Measurements from ENCODE around the gene NUP42.
"Not testable (repeated sequence)": the region's sequence is repeated elsewhere in the genome, so short reads cannot be mapped to it uniquely, and the experiment has no call there.

NUP42 gene

DNA sequence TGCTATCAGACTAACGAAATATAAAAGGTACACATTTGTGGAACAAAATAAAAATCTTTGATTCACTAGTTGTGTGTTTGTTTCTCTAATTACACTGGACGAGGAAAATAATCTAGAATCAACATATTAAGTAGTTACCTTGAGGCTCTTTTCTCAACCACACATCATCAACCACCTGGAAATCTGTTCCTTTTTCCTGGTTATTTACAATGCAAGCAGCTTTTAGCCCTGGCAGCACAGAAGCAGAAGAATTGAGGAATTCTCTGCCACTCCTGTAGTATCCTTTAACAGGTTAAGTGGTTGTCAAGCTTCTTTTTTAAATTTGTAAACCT is 23.7 kb downstream of the NUP42 start:
- no peak for DNase-seq

DNA sequence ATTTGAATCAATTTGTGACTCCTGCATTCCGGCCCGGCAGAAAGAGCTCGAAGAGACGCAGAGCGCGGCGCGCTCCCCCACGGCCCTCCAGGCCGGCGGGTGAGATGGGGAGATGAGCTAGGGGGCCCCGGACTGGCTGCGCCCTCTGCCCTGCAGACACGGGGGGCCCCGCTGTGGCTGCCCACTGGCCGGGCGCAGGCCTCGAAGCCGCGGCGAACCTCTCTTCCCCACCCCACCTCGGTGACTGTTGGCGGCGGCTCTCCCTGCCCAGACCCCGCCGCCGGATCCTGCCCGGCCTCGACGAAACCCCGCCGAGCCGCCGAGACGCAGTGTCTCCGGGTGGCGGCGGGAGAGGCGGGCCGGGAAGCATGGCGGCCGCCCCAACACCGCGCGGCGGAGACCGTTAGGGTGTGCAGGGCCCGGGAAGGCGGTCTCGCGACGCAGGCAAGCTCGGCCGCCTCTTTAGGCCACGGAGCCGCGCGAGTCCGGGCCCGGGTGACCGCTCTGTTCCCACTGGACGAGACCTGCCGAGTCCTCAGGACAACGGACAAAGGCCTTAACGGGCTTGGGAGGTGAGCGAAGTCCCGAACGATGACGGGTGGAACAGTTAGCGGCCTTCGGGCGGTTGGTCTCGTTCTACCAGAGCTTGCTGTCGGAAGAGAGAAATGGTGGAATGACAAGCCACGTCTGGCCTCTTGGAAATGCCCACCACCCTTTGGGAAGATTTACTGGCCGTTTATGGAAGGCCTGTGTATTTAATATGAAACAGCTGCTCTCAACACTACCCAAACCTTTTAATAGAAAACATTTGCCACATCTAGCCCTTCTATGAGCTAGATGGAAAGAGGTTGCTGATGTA is 24.3 kb downstream of the NUP42 start:
- no peak for DNase-seq

DNA sequence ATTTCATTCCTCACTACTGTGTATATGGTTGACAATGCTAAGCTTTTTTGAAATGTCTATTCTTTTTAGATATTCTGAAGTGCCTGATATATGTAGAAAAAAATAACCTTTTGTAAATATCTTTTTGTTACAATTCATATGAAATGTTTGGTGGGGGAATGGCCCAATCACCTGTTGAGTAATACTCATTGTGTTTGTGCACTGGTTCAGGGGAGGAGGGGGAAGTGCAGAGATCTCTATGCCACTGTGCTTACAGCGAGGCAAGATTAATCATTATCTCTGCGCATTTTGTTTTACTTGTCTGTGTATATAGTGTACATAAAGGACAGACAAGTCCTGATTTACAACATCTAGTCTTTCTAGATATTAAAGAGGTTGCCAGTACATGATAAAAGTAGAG is 25.2 kb downstream of the NUP42 start:
- DNase-seq: no peak

DNA sequence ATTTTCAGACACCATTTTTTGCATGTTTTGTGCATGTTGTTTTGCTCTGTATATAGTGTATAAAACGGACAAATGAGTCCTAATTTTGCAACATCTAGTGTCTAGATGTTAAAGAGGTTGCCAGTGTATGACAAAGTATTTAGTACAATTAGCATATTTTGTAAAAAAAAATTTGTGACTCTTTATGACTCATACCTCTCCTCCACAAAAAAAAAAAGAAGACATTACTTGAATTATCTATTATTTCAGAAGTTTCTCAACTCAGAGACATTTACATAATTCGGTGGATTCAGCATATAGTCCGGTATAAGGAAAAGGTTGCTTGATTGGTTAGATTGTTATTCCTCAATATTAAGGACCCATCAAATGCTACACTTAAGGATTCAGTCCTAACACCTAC is 26.0 kb downstream of the NUP42 start:
- DNase-seq: no peak

DNA sequence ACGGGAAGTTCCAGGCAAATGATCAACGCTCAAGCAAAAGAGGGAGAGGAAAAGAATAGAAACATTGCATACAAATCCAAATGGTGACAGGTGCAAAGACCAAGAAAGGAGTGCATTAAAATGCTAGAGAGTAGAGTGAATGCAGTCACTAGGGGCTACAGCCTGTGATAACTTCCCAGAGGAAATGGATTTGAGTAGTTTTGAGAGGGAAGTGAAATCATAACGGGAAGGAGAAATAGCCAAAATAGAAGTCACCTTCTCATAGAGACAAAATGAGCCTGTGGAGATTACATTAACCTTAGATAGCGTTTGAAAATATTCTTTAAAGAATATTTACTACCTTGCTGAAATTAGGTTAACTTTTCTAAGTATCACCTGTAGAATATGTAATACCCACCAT is 26.5 kb downstream of the NUP42 start:
- no peak for DNase-seq

DNA sequence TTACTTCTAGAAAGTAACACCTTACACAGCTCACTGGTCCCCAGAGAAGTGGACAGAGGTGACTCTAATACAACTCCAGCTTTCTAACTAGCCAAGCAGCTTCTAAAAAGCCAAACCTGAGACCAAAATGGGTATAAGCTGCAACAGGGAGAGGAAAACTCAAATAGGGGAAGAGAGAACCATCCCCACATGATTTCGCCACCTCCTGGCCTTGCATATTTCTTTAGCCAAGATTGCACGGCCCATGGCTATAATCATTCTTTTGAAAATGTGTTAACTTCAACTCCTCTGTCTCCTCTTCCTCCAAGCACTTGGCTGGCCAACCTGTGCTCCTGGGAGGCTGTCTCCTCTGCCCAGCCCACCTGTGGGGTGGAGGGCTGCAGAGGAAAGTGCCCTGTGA is 28.7 kb downstream of the NUP42 start:
- DNase-seq: no peak

DNA sequence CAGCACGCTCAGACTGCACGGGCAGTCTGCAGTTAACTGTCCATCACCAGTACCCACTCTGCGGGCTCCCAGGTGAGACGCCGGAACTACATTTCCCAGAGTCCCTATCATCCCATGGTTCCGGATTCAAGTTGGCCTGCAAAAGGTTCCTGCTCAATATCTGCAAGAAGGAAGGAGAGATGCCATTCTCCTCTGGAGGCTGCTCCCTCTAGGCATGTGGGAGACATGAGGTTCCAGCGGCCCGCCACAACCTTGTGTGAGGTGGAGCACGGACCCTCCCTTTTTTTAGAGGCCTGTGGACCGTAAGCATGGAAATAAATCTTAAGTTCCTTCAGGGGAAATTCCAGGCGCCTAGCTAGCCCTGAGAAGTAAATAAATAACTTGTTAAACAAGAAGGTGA is 29.7 kb downstream of the NUP42 start:
- no peak for DNase-seq

DNA sequence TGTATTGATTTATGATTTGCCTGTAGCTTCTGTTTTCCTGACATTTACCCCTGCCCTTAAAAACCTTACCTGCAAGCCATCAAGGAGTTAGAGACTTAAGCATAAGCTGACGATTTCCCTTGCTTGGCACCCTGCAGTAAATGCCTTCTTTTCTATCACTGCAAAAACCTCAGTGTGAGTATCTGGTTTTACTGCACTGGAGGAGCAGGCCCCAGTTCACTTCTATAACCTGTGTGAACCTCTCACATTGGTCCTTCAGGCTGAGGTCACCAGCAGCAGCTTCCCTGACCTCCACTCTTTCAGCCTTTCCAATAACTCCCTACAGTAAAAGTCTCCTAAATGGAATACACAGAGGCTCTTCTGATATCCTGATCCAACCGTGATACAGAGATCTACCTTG is 30.5 kb downstream of the NUP42 start:
- no peak for DNase-seq

DNA sequence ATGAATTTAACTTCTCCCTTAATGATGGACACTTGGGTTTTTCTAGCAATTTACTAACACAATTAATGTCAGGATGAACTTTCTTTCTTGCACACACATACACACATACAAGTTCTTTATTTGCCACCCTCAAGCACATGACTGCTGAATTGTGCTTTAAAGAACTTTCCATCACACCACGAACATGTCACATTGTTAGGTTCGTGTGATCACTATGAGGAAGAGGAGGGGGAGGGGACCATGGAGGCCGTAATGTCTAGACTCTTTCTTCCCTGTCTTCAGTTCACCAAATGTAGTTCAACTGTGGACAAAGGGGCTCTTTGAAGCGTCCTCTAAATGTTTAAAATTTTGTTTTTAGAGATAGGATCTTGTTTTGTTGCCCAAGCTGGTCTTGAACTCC is 31.0 kb downstream of the NUP42 start:
- no peak for DNase-seq

DNA sequence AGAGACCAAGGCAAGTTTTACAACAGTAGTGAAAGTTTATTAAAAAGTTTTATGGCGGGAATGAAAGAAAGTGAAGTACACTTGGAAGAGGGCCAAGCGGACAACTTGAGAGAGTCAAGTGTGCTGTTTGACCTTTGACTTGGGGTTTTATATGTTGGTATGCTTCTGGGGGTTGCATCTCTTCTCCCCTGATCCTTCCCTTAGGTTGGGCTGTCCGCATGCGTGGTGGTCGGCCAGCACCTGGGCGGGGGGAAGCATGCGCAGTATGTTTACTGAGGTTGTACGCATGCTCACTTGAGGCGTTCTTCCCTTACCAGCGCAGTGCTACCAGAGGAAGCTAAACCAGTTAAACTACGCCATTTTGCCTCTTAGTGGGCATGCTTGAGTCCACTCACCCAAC is 31.9 kb downstream of the NUP42 start:
- DNase-seq: no peak

DNA sequence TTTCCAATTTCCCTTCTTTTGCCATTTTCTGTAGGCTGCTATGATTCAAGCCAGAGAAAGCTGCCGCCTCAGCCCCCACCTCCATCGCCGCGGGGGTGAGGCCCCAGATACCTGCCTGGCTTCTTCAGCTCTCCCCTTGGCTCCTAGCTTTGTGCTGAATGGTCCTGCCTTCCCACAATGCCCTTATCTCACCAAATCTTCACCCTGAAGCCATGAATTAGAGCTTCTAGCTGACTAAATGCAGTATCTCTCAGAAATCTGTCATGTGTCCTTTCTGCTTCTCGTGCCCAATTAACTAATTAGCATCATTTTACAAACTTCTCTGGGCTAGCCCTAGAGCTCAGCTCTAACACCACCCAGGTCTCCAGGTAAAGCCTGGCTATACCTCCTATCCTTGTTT is 32.6 kb downstream of the NUP42 start:
- DNase-seq: no peak

DNA sequence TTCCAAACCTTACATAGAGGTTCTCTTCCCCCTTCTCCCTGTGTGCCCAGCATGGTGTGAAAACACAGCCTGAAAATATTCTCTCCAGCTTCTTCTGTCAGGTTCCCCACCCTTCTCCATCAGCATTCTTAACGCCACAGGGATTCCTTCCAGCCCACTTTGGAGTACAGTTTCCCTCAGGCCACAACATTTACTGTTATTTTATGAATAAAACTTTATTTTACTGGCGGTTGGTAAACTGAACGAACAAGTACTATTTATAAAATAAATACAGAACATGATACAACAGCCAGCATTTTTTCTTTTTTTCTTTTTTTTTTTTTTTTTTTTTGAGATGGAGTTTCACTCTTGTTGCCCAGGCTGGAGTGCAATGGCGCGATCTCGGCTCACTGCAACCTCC is 33.1 kb downstream of the NUP42 start:
- no peak for DNase-seq

DNA sequence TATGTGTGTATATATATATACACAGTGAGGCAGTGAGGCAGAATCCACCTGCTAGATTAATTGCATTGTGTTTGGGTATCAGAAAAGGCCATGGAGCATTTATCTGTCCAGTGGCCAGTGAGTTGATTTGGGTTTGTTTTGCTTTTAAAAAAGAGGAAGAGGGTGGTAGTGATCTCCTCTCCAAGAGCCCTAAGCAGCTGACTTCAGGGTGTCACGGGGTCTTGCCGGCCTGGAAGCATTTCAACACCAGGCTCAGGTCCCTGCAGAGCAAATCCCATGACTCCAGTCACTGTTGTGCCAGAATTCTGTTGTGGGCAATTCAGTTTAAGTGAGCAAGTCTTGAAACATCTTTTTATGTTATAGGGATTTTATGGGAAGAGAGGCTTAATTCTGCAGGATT is 34.2 kb downstream of the NUP42 start:
- no peak for DNase-seq

DNA sequence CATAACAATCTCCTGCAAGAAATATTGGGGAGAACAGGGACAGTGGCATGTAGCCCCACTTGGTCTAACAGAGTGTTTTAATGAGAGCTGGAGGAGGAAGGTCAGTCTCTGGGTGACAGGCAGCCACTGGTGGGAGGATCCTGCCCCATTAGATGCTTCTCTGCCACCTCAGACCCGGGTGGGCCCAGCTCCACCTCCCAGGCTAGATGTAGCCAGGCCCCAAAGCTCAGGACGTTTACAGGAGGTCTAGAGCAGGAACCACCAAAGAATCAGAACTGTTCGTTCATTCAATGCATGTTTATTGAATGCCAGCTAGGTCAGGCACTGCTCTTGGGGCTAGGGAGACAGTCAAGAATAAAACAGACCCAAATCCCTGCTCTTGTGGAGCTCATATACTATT is 36.3 kb downstream of the NUP42 start:
- DNase-seq: no peak

DNA sequence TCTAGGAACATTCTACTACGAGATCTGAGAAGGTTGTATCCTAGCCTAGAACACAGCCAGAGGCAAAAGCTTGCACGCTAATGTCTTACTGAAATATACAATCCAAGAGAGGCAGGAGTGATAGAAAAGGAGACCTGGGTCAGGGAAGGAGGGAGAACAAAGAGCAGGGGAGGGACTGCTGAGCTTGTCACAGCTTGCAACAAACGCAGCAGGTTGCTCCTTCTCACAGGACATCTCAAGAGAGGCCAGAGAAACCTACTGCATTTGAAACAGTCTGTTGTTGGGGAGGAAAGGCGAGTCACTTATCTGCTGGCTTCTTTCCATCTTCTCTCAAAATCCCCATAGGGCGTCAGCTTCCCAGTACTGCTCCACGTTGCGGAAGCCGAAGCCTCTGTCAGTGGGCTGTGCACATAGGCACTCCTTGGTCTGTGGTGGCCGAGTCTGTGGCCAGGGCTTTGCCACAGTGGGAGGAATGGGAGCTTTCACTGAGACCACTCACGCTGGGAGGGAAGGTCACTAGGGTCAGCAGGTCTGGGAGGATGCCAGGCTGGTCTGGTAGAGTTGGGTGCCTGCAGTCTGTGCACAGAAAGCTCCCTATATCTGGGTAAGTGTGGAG is 39.0 kb downstream of the NUP42 start:
- DNase-seq: no peak

DNA sequence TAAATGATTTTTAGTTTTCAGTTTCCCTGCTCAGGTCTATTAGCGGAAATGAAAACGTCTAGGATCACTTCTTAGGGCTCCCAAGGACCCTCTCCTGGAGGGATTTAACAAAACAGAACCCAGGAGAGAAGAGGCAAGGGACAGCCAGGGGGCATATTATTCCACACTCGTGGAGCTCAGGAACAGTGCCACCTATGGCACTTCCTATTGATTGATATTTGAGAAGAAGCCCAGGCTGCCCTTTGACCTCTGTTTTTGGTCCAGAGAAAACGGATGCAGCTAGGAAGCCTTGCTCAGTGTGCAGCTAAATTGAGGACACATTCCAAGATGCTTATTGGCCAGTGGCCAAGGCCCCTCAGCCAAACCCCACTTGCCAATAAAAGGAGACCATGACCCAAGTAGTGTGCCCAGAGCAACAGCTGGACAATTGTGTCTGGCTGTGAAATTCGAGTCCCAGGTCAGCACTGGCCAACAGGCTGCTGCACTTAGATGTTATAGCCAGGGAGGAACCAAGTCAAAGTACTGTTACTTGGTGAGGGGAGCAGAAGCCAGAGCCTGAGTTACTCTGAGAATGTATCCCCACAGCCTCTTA is 40.7 kb downstream of the NUP42 start:
- DNase-seq: peak; percentile 26

DNA sequence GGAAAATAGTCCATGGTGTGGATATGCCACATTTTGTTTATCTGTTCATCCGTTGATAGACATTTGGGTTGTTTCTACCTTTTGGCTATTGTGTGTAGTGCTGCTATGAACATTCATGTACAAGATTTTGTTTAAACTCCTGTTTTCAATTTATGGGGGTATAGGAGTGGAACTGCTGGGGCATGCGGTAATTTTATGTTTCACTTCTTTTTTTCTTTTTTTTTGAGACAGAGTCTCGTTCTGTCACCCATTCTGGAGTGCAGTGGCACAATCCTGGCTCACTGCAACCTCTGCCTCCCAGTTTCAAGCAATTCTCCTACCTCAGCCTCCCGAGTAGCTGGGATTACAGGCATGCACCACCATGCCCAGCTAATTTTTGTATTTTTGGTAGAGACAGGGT is 42.5 kb downstream of the NUP42 start:
- DNase-seq: not testable (repeated sequence)

DNA sequence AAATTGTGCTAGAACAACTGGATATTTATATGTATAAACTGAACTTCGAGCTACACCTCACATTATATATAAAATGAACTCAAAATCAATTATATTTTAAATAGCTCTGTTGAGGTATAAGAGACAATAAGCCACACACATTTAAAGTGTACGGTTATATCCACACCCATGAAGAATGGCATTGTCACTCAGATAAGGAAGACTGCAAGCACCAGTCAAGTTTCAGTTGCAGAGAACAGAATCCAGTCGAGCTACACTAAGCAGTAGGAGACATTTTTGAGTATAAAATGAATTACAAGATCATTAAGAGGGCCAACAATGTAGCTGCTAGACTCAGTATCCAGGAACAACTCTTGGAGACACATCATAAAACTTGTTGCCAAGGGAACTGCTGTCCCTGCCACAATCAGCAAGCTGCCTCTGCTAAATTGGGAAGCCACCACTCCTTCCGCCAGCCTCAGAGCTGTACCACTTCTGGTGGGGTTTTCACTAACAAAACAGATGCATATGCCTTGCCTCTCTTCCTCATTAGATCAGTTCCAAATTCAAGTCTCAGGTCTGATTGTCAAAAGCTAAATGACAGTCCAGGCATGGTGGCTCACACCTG is 45.1 kb downstream of the NUP42 start:
- DNase-seq: no peak

DNA sequence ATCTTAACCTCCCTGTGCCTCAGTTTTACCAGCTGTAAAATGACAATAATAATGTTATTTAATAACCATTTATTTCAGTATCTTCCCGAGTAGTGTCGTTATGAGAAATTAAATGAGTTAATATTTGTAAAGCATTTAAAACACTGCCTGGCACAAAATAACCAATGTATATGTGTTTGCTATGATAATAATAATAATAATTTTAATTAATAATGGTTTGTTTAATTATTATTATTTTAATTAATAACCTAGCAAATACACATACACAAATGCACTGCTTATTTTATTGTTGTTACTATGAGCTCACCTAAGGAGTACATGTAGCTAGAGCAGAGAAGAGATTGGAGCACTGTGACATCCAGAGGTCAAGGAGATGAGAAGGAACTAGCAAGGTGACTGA is 46.6 kb downstream of the NUP42 start:
- no peak for DNase-seq

DNA sequence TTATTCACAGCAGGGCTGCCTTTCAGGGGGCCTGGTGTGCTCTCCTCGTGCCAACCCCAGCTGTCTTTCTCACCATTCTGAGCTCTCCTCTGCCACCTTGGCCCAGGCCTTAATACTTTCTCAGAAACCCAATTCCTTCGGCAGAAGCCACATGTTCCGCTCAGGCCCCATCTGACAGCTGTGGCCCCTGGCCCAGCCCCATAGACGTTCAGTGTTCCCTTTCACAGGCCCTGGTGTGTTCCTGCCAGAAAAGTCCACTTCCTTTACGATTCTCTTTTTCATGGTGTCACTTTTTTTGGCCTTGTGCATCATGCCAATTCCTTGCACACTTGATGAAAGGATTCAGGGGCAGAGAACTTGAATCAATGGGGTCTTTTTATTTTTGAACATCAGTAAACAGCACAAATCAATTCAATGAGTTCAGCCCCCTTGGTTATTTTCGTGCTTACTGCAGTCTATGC is 48.8 kb downstream of the NUP42 start:
- DNase-seq: no peak

DNA sequence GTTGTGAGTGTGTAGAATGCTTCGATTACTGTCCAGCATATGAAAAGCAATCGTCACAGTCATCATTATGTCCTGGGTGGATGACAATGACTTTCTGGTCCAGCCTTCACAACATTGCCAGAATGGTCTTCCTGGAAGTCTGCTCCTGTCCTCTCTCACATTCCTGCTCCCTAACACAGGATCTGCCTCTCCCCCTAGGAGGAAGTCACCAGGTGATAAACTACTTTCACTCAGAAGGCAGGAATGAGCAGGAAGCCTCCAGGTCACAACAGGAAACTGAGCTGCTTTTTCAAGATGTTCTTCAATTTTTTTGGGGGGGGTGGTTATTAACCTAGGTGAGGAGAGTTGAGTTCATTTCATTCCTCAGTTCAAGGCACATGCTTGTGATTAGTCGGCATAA is 51.1 kb downstream of the NUP42 start:
- DNase-seq: no peak

DNA sequence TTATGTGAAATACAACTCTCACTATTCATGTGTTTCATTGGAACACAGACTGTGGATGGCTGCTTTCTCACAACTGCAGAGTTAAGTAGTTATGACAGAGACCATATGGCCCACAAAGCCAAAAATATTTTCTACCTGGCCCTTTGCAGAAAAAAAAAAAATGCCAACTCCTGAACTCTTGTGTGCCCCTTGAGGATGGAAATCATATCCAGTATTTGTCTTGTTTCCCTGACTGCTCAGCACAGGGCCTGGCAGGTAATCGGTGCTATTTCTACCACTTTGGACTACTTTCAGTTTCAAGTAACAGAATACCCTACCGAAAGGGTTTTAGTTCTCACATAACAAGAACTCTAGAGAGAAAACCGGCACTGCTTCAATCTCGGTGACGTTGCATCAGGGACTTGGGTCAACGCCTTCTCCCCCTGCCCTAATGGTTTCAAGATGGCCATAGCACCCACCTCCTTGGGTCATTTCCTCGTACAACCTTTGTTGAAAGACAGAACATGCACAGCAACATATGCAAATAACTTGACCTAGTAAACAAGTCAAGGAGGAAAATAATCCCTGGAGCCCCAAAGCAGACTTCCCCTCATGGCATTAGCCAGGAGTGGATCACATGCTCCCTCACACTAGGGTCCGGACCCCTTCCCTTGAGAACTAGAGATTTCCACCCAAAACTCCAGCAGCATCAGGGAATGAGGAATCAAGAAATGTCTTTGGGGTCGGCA is 52.9 kb downstream of the NUP42 start:
- DNase-seq: no peak

DNA sequence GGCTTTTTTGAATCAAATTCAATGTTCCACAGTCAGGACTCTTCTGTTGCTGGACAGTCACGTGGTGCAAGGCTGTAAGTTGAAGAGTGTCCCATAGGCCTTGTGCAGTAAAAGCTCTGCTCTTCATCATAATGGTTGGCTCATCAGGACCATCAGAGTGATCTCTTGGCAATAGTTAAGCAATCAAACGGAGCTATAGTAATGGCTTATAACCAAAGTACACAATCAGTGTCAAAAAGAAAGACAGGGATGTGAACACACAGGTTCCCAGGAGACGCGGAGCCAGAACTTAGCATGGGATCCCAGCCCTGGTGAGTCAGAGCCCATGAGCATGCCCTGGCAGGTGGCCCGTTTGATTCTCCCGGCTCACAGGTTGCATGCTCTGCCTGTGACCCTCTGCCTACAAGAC is 54.0 kb downstream of the NUP42 start:
- no peak for DNase-seq
